PC-3 (cell line): ENCODE data around the gene CTTNBP2NL. TPM values are rescaled to one million over a fixed set of nuclear protein-coding genes. Genes with fewer than 3 reads are reported as not detected.

Experiments
- ATAC-seq: fragments of 200-7000 bp; cut with Tn5 transposase; 2 replicates; pipeline ENCODE4 v1.9.1; 2020; ENCODE audit warnings: mild to moderate bottlenecking, moderate library complexity
- BruUV-seq: library from RNA; stranded (reverse); fragments of 400-500 nt; replicated peaks from 2 replicates; lab custom pipeline; 2021; lab: Mats Ljungman, UMichigan
- CTCF ChIA-PET: fragments of 300-600 bp; sonication (Branson Sonifier 250); formaldehyde crosslinking; loops from one replicate; lab custom pipeline; 2022; ENCODE audit warnings: antibody characterized with exemption; lab: Charles Lee
- POLR2A ChIA-PET: fragments of 300-600 bp; sonication (Branson Sonifier 250); formaldehyde crosslinking; loops from one replicate; lab custom pipeline; 2022; ENCODE audit warnings: antibody characterized with exemption; ENCODE audit not compliant: unreplicated experiment; lab: Charles Lee
- DNase-seq: peaks from one replicate; pipeline ENCODE4 v3.0.0-alpha.2; 2015
- H2AFZ ChIP-seq: fragments of 300-600 bp; sonication (generic); 2 replicates; pipeline ENCODE4 v1.6.0; 2016; ENCODE audit warnings: antibody characterized with exemption, low read length
- H3F3A ChIP-seq: fragments of 300-600 bp; sonication (generic); one replicate; pipeline ENCODE4 v1.6.0; 2017; ENCODE audit warnings: antibody characterized with exemption, low read length, control low read depth, mild to moderate bottlenecking; ENCODE audit not compliant: unreplicated experiment
- H3K27ac ChIP-seq: fragments of 300-600 bp; sonication (generic); 2 replicates; pipeline ENCODE4 v1.5.1; 2016; ENCODE audit warnings: mild to moderate bottlenecking, low read length
- H3K27me3 ChIP-seq: fragments of 300-600 bp; sonication (generic); 2 replicates; pipeline ENCODE4 v1.6.1; 2016; ENCODE audit warnings: low read length, mixed read lengths
- H3K36me3 ChIP-seq: fragments of 300-600 bp; sonication (generic); 2 replicates; pipeline ENCODE4 v1.6.1; 2016; ENCODE audit warnings: low read depth, mixed run types, low read length, mixed read lengths
- H3K4me1 ChIP-seq: fragments of 300-600 bp; sonication (generic); 2 replicates; pipeline ENCODE4 v1.5.1; 2016; ENCODE audit warnings: low read length; ENCODE audit not compliant: insufficient read depth
- H3K4me2 ChIP-seq: fragments of 300-600 bp; sonication (generic); 2 replicates; pipeline ENCODE4 v1.6.0; 2016; ENCODE audit warnings: low read length
- H3K4me3 ChIP-seq: fragments of 300-600 bp; sonication (generic); 2 replicates; pipeline ENCODE4 v1.5.1; 2016; ENCODE audit warnings: mild to moderate bottlenecking, low read length, mixed read lengths
- H3K79me2 ChIP-seq: fragments of 300-600 bp; sonication (generic); 2 replicates; pipeline ENCODE4 v1.6.1; 2017; ENCODE audit warnings: low read length, mixed read lengths
- H3K9ac ChIP-seq: fragments of 300-600 bp; sonication (generic); 2 replicates; pipeline ENCODE4 v1.6.0; 2016; ENCODE audit warnings: mild to moderate bottlenecking, low read length
- H3K9me2 ChIP-seq: fragments of 300-600 bp; sonication (generic); replicated peaks from 2 replicates; pipeline ENCODE4 v1.6.1; 2016; ENCODE audit warnings: mixed run types, low read length, mixed read lengths
- H3K9me3 ChIP-seq: fragments of 300-600 bp; sonication (generic); 2 replicates; pipeline ENCODE4 v1.6.1; 2016; ENCODE audit warnings: low read length, mixed read lengths
- H4K20me1 ChIP-seq: fragments of 300-600 bp; sonication (generic); 2 replicates; pipeline ENCODE4 v1.6.1; 2016; ENCODE audit warnings: low read length, mixed read lengths
- EZH2 ChIP-seq: fragments of 300-600 bp; sonication (generic); IDR thresholded peaks from one replicate; pipeline ENCODE4 v1.6.1; 2017; ENCODE audit warnings: antibody characterized with exemption, mild to moderate bottlenecking, low read length; ENCODE audit not compliant: unreplicated experiment
- EZH2phosphoT487 ChIP-seq: fragments of 300-600 bp; sonication (generic); IDR thresholded peaks from 2 replicates; pipeline ENCODE4 v1.6.1; 2018; ENCODE audit warnings: mild to moderate bottlenecking, antibody characterized with exemption, low read length, borderline replicate concordance
- intact Hi-C: fragments of 100-400 bp; cut with micrococcal nuclease; formaldehyde crosslinking; loops from 2 replicates; pipeline ENCODE4 v1.9.0; 2023
- total RNA-seq: library from RNA; depleted of rRNA; stranded (reverse); fragments of >200 nt; gene quantifications from 2 replicates; pipeline ENCODE4 v1.2.3, GENCODE V29; 2014
- TF ChIP-seq, protein P1 (sequence below): fragments of 300-600 bp; sonication (generic); conservative IDR thresholded peaks from 2 replicates; pipeline ENCODE4 v1.5.1; 2017; ENCODE audit warnings: antibody characterized with exemption, low read depth, mild to moderate bottlenecking, low read length

Gene CTTNBP2NL
- total RNA-seq, 1 experiment from 2014 or later, result 9.8 TPM

DNA sequence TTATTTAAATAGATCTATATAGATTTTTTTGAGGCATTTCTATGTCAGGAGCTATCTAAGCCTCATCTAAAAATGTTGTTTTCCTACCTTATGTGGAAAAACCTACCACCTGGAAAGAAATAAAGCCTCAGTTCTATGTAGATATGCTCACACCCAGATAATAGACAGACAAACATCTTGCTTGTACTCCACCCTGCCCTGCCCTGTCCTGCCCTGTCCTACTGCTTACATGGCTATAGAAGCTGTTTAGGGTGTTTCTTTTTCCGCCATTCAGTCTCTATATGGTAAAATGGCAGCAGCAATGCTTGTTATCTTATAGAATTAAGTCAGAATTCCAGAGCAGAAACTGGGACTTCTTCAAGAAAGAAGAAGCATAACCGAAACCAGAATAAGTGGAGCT lies 13.4 kb downstream of the CTTNBP2NL start:
- Histone ChIP-seq H3K9me3 (no peaks in the 10 kb centered on the region), H3K27me3 (no peaks in the 10 kb centered on the region), H3K4me1 (0 out of 2 replicates have a peak, but pooled peaks cover 1% of the 10 kb centered on the region), H3K36me3 (peaks cover 12% of the 10 kb centered on the region; the same call in 1 of the 2 replicates), H3K27ac (no peak overlapping the region), H3F3A (no peaks in the 10 kb centered on the region), H3K79me2 (peaks cover 46% of the 10 kb centered on the region), H3K9me2 (no peaks in the 10 kb centered on the region), H3K9ac (no peak overlapping the region), H3K4me3 (no peak overlapping the region), H2AFZ (no peak overlapping the region), H3K4me2 (no peak overlapping the region), H4K20me1 (0 out of 2 replicates have a peak, but pooled peaks cover 4% of the 10 kb centered on the region)
- ChIA-PET POLR2A (no interaction called here), CTCF (no interaction called here)
- intact Hi-C loops, result no loop called here
- TF ChIP-seq, protein P1, sequence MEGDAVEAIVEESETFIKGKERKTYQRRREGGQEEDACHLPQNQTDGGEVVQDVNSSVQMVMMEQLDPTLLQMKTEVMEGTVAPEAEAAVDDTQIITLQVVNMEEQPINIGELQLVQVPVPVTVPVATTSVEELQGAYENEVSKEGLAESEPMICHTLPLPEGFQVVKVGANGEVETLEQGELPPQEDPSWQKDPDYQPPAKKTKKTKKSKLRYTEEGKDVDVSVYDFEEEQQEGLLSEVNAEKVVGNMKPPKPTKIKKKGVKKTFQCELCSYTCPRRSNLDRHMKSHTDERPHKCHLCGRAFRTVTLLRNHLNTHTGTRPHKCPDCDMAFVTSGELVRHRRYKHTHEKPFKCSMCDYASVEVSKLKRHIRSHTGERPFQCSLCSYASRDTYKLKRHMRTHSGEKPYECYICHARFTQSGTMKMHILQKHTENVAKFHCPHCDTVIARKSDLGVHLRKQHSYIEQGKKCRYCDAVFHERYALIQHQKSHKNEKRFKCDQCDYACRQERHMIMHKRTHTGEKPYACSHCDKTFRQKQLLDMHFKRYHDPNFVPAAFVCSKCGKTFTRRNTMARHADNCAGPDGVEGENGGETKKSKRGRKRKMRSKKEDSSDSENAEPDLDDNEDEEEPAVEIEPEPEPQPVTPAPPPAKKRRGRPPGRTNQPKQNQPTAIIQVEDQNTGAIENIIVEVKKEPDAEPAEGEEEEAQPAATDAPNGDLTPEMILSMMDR, result no peak
- TF ChIP-seq EZH2 (no peak), EZH2phosphoT487 (no peak)
- ATAC-seq (no peak), DNase-seq (no peak)
- no TSS peak for BruUV-seq

DNA sequence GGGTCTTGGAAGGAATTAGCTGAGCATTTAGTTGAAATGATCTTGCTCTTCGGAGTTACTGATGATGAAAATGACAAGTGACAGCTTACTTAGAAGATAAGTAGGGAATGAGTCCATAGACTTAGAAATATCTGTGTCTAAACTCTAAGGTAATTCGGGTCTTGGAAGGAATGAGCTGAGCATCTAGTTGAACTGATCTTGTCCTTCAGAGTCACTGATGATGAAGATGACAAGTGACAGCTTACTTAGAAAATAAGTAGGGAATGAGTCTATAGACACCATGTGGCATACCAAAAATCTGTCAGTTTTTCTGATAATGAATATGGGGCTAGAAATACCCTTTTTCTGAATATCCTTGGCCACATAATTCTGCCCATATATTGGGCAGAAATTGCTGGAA lies 14.7 kb downstream of the CTTNBP2NL start:
- POLR2A ChIA-PET, result no interaction called here

GRCh38 chr1:112417271-112417670 lies 21.3 kb downstream of the CTTNBP2NL start:
- peaks cover 7% of the 10 kb centered on the region; the same call in 1 of the 2 replicates for H3K36me3 ChIP-seq
- no peak for ATAC-seq
- H3K4me2 ChIP-seq, result no peak overlapping the region
- DNase-seq, result no peak
- H3F3A ChIP-seq, result no peaks in the 10 kb centered on the region
- H3K27me3 ChIP-seq, result no peaks in the 10 kb centered on the region
- H3K79me2 ChIP-seq, result no peaks in the 10 kb centered on the region
- POLR2A ChIA-PET, result no interaction called here
- intact Hi-C loops, result no loop called here
- TF ChIP-seq, protein P1, result no peak
- TF ChIP-seq EZH2phosphoT487 (no peak), EZH2 (no peak)
- no peaks in the 10 kb centered on the region for H3K4me1 ChIP-seq
- H4K20me1 ChIP-seq, result no peaks in the 10 kb centered on the region
- no peak overlapping the region for H3K27ac ChIP-seq
- no peaks in the 10 kb centered on the region for H3K9me3 ChIP-seq
- BruUV-seq, result no TSS peak
- H3K4me3 ChIP-seq, result no peak overlapping the region
- no peaks in the 10 kb centered on the region for H3K9me2 ChIP-seq
- no peak overlapping the region for H3K9ac ChIP-seq
- H2AFZ ChIP-seq, result no peak overlapping the region
- CTCF ChIA-PET, result no interaction called here

More for the DNA sequence above, 14.7 kb downstream of the CTTNBP2NL start:
- Histone ChIP-seq H3K27ac (no peak overlapping the region), H3K4me1 (no peaks in the 10 kb centered on the region), H4K20me1 (0 out of 2 replicates have a peak, but pooled peaks cover 4% of the 10 kb centered on the region), H3K36me3 (peaks cover 12% of the 10 kb centered on the region; the same call in 1 of the 2 replicates), H3K9me3 (no peaks in the 10 kb centered on the region), H3F3A (no peaks in the 10 kb centered on the region), H3K27me3 (no peaks in the 10 kb centered on the region), H2AFZ (no peak overlapping the region), H3K9me2 (no peaks in the 10 kb centered on the region), H3K9ac (no peak overlapping the region), H3K4me2 (no peak overlapping the region), H3K79me2 (peaks cover 35% of the 10 kb centered on the region), H3K4me3 (no peak overlapping the region)
- TF ChIP-seq EZH2phosphoT487 (no peak), EZH2 (no peak)
- TF ChIP-seq, protein P1, result no peak
- intact Hi-C loops, result no loop called here
- CTCF ChIA-PET, result interaction anchor here (0.7 kb wide), 1 partner anchor 597 kb away, joined by 3 read pairs; no protein-coding TSS in a partner anchor
- BruUV-seq, result no TSS peak
- no peak for DNase-seq
- ATAC-seq, result no peak
